Hepatocyte (in vitro differentiated cells): ENCODE data around the gene PBX3.

Experiments
- EZH2 ChIP-seq: fragments of 200-600 bp; sonication (generic); IDR thresholded peaks from 2 replicates; pipeline ENCODE4 v1.6.1; 2016; ENCODE audit warnings: antibody characterized with exemption, mild to moderate bottlenecking, borderline replicate concordance
- TF ChIP-seq, protein P1 (sequence below): fragments of 200-600 bp; sonication (generic); IDR thresholded peaks from 2 replicates; pipeline ENCODE4 v1.5.1; 2016; ENCODE audit warnings: antibody characterized with exemption, mild to moderate bottlenecking; ENCODE audit not compliant: poor library complexity

DNA sequence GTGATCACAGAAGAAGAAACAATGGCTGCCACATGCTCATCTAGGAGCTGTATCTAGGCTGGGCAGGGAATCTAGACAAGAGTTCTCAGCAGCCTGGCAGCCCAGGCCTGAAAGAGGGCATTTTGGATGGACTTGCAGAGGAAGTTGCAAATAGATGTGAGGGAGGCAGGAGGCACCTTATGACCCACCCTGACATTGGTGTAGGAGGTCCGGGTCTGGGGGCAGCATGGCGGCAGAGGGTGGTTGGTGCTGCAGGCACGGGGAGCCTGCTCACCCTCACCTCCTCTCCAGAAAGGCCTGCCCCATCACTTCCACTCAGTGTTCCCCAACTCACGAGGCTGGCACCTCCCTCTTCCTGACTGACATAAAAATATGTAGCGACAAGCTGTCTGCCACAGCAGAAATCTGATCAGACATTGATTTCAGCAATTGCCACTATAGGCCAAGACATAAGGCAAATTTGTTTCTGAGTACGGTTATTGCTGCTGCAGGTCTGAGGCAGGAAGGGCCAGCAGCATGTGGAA lies 217.6 kb downstream of the PBX3 start:
- TF ChIP-seq, protein P1, sequence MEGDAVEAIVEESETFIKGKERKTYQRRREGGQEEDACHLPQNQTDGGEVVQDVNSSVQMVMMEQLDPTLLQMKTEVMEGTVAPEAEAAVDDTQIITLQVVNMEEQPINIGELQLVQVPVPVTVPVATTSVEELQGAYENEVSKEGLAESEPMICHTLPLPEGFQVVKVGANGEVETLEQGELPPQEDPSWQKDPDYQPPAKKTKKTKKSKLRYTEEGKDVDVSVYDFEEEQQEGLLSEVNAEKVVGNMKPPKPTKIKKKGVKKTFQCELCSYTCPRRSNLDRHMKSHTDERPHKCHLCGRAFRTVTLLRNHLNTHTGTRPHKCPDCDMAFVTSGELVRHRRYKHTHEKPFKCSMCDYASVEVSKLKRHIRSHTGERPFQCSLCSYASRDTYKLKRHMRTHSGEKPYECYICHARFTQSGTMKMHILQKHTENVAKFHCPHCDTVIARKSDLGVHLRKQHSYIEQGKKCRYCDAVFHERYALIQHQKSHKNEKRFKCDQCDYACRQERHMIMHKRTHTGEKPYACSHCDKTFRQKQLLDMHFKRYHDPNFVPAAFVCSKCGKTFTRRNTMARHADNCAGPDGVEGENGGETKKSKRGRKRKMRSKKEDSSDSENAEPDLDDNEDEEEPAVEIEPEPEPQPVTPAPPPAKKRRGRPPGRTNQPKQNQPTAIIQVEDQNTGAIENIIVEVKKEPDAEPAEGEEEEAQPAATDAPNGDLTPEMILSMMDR = no peak
- TF ChIP-seq EZH2 = no peak
